Right lobe of liver (tissue), 4 donors: ENCODE measurements around the gene MIDN.

ENCODE experiments used
- CTCF ChIP-seq, 4 donors: fragments of 200-600 bp in 3 of 4; fragments of 450-650 bp in 1 of 4; IDR thresholded peaks; one replicate each; pipeline versions ENCODE4 v1.5.1 to v1.8.0; 2016 to 2022; ENCODE audit warnings: antibody characterized with exemption in 4 of 4, mild to moderate bottlenecking in 2 of 4
- POLR2A ChIP-seq: fragments of 450-650 bp; IDR thresholded peaks from one replicate; pipeline ENCODE4 v1.6.1; 2017; ENCODE audit warnings: antibody characterized with exemption, mild to moderate bottlenecking
- donor health status: DM: no; HTN: no; CAD: no.
- donor health status: DM: no; HTN: no; CAD: no.
- donor health status: DM: no; HTN: yes; CAD: no.

- TF ChIP-seq CTCF (IDR thresholded peaks at IDR 0.05), result no peak
- no peak for TF ChIP-seq POLR2A
These were observed 33.3 kb downstream of the MIDN start for GRCh38 chr19:1281569-1282287.
